Measurements from ENCODE around the gene MBP. TPM values are rescaled to one million over a fixed set of nuclear protein-coding genes. Genes with fewer than 3 reads are reported as not detected.

Gene MBP
- total and polyA plus RNA-seq, 2 of the 13 experiments (the other 11 are each of a cell fraction or from before 2014, with no cell fraction given) = 5.0 to 8.5 TPM

GRCh38 chr18:76935722-76936337 is 196.8 kb downstream of the MBP start (continued):
- TF ChIP-seq TFDP2 (CRISPR knock-in tag; IDR thresholded peaks at IDR 0.05) (no peak), ARID2 (CRISPR knock-in tag; IDR thresholded peaks at IDR 0.05; ENCODE audit: borderline replicate concordance) (no peak)

GRCh38 chr18:76932026-76932819 is 200.4 kb downstream of the MBP start:
- Histone ChIP-seq H3K36me3 (replicated peaks in 1 of 2; ENCODE audit: control insufficient read depth in 1 of 2, insufficient read depth in 2 of 2, low read length in 2 of 2) (peaks cover 9 to 32% of the 10 kb centered on the region in 2 experiments; a peak in 4 of 5 replicates), H4K20me1 (ENCODE audit: insufficient read depth, low read length) (no peaks in the 10 kb centered on the region), H3K4me2 (ENCODE audit: low read depth, low read length) (no peak overlapping the region), H3K9ac (ENCODE audit: insufficient read depth, low read depth, low read length) (no peak overlapping the region), H3K4me3 (replicated peaks in 1 of 3; ENCODE audit: insufficient read depth in 1 of 3, low read depth in 2 of 3, low read length in 3 of 3) (no peak overlapping the region), H3K27ac (ENCODE audit: extremely low read length, insufficient read depth, low read length) (no peak overlapping the region), H2AFZ (ENCODE audit: low read length) (no peak overlapping the region), H3K79me2 (ENCODE audit: insufficient read depth, low read length) (no peaks in the 10 kb centered on the region), H3K9me3 (ENCODE audit: low read length) (no peaks in the 10 kb centered on the region), H3K4me1 (ENCODE audit: insufficient read depth, low read length) (no peaks in the 10 kb centered on the region), H3K27me3 (ENCODE audit: control insufficient read depth in 1 of 2, insufficient read depth in 2 of 2, low read length in 2 of 2) (no peaks in the 10 kb centered on the region)
- POLR2A ChIA-PET = no interaction called here
- no peak for FAIRE-seq
- intact Hi-C loops (cut with micrococcal nuclease; ENCODE audit: unreplicated experiment) = no loop called here
- no peak for ATAC-seq
- CTCF ChIA-PET (ENCODE audit: low intra/inter-chr PET ratio, low total read pairs) = no interaction called here
- in situ Hi-C loops (cut with HindIII; ENCODE audit: extremely low pct_ligation_motif_present, low pct_unique_long_range_greater_than_20kb) = no loop called here
- no peak for DNase-seq (ENCODE audit: low spot score)
- WGBS (ENCODE audit: low lambda C conversion rate) = 97% methylated on average over 11 of the region's 11 CpGs
- BruUV-seq (replicated peaks) = no TSS peak
- no peak for TF ChIP-seq ZFAT (CRISPR knock-in tag; conservative IDR thresholded peaks at IDR 0.05)
- TF ChIP-seq BRF2 (CRISPR knock-in tag; IDR thresholded peaks at IDR 0.05) = no peak
- TF ChIP-seq IRF9 (CRISPR knock-in tag; IDR thresholded peaks at IDR 0.05; ENCODE audit: borderline replicate concordance) = no peak
- TF ChIP-seq NFIB (CRISPR knock-in tag; IDR thresholded peaks at IDR 0.05; ENCODE audit: borderline replicate concordance) = no peak
- no peak for TF ChIP-seq BRCA1 (CRISPR knock-in tag; IDR thresholded peaks at IDR 0.05)
- no peak for TF ChIP-seq TAF1 (CRISPR knock-in tag; IDR thresholded peaks at IDR 0.05)
- TF ChIP-seq MAX (IDR thresholded peaks at IDR 0.05) = no peak
- no peak for TF ChIP-seq ZBTB44 (CRISPR knock-in tag; IDR thresholded peaks at IDR 0.05)
- no peak for TF ChIP-seq PBX3 (CRISPR knock-in tag; IDR thresholded peaks at IDR 0.05; ENCODE audit: borderline replicate concordance)
- TF ChIP-seq POGK (CRISPR knock-in tag; conservative IDR thresholded peaks at IDR 0.05) = no peak

Data from HepG2 (cell line).